GM19023 (cell line): Measurements from ENCODE around the gene CLP1.
A peak's percentile ranks its signal among the peaks of the same experiment; 100 is the strongest.

Experiments
- ATAC-seq: cut with Tn5 transposase; IDR thresholded peaks from one replicate; pipeline ENCODE4 v1.9.1; 2021; ENCODE audit warnings: mild to moderate bottlenecking, moderate library complexity; ENCODE audit not compliant: unreplicated experiment

The CLP1 gene

DNA sequence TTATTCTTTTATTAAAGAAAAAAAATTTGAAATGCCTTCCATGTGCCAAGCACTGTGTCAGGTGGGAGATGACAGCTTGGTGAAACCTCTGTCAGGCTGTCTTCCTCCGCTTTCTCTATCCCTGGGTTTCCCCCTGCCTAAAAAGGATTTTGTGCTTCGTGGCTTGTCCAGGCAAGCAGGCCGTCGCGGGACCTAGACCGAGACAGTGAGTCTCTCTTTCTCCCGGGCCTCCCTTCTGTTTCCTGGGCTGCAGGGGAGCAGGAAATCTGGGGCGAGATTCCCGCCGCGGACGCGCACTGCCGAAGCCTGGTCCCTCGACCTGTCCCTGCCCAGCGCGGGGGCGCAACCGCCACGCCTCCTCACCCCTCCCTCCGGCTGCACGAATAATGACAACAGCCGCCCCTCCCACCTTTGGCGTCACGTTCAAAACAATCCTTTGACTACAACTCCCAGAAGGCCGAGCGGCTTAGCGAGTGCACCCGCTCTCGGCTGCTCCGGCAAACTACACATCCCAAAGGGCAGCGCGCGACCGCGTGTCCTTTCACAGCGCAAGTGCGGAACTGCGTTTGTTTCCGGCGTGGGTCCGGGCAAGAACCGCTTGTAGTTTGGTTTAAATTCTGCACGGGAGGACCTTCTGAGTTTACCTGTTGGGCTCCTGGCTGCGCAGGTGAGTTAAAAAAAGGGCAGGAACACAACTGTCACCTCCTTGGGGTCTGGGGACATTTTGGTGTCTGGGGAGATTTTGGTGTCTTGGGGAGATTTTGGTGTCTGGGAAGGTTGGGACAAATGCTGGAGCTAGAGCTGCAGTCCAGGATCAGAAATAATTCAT, at the start of gene CLP1:
TSS of gene CLP1 (plus strand) at position 569 of the 829 bp plus-strand sequence. CDS start 1,715 bp downstream, outside the sequence.
- peak; percentile 99 for ATAC-seq

DNA sequence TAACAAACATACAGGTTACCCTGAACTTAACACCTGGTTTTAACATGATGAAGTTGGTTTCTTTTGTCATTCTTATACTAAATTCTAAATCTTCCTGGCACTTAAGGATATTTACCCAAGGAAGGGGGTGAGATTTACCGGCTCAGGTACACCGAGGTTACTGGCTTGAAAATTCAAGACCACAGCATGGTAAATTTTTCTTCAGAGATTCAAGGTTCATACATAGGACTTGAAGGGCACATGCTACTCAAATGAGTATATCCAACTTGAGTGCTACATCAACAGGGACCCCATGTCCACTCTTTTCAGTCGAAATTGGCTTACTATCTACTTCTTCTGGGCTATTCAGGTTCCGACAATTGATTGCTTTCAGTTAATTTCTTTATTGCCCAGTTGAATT, 47.4 kb upstream of the CLP1 start:
- no peak for ATAC-seq

DNA sequence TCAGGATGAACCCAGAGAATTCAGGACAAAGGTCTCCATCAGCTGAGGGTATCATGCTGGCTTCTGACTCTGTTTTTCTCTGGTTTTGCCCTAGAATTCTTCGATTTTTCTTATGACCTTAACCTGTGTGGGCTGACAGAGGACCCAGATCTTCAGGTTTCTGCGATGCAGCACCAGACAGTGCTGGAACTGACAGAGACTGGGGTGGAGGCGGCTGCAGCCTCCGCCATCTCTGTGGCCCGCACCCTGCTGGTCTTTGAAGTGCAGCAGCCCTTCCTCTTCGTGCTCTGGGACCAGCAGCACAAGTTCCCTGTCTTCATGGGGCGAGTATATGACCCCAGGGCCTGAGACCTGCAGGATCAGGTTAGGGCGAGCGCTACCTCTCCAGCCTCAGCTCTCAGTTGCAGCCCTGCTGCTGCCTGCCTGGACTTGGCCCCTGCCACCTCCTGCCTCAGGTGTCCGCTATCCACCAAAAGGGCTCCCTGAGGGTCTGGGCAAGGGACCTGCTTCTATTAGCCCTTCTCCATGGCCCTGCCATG, 43.3 kb upstream of the CLP1 start:
- ATAC-seq, result no peak

DNA sequence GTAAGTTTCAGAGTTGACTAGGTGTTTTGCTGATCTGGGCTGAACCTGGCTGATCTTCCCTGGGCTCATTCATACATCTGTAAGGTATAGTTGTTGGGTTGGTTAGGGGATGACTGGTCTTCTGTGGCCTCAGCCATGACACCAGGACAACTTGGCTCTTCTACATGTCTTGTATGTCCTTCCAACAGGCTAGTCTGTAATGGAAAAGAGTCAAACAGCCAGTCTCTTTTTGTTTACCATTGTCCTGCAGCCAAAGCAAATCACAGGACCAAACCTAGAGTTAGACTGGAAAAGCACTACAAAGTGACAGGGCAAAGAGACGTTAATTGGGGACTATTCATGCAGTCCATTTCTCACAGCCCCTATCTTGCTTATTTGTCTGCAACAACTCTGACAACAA, 42.3 kb upstream of the CLP1 start:
- ATAC-seq, result no peak

DNA sequence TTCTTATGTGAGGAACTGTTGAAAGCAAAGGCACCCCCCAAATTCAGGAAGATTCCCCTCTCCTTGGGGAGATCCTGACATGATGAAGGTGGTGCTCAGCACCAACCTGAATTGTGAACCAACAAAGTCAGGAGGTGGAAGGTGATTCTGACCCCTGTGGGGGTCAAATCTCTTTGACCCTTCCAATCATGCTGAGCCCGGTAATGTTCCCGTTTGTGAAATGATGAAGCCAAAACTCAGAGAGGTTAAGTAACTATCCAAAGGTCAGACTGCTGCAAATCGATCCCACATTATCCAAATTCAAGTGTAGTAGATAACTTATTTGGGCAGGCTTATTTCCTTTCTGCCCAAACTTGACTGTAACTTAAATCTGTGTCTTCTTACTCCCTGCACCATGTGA, 41.0 kb upstream of the CLP1 start:
- no peak for ATAC-seq

DNA sequence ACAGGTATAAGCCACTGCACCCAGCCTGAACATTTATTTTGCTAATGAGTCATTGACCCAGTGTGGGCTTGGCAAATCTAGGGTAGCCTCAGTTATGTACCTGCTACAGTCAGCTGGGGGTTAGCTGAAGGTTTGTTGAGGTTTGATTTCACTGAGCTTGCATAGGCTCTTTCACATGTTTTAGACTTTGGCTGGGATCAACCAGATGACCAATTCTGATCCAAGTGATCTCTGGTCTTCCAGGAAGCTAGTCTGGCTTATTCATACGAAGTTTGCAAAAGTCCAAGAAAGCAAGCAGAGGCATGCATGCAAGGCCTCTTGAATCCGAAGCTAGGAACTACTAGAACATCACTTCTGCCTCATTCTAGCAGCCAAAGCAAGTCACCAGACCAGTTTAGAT, 39.1 kb upstream of the CLP1 start:
- ATAC-seq, result no peak

DNA sequence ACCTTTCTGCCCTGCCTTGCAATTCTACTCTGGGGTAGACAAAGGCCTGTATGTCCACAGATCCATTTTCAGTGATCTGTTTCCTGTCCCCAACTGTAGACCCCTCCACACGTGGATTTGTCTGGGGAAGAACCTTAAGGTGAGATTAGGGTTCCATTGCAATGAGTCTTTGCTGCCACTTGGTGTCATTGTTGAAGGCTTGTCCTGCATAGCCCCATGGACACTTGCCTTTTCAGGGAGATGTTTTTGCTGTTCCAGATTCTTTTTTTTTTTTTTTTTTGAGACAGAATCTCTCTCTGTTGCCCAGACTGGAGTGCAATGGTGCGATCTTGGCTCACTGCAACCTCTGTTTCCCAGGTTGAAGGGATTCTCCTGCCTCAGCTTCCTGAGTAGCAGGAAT, 38.2 kb upstream of the CLP1 start:
- ATAC-seq, result no peak

DNA sequence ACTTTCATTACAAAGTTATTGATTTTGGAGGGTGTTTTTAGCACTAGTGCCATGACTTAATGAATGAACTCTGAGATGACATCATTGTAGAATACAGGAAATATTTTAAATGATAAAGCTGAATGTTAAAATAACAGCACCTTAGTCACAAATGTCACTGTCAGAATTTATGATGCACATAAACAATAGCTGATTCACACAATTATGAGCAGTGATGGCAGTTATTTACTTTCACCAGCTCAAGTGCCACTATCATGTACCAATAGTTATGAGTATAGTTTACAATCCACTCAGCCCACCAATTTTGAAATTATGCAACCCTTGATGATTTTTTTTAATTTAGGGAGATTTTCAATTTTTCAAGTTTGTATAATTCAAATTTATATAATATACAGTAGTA, 37.1 kb upstream of the CLP1 start:
- ATAC-seq, result no peak

DNA sequence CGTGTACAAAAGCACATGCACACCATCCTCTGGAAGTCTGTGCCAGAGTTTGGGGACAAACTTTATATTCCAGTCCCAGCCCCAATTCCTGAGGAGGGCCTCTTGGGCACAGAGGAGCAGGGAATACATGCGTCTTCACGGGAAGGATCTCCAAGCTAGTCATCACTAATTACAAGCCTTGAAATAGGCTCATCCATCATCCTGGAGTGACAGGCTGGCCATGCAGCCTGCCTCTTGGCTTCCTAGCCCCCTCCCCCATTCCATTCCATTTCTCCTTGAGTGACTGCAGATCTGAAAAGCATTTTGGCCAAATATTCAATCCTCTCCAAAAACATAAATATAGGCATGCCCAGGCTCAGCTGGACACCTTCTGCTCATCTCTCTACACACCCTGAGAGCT, 35.3 kb upstream of the CLP1 start:
- no peak for ATAC-seq

DNA sequence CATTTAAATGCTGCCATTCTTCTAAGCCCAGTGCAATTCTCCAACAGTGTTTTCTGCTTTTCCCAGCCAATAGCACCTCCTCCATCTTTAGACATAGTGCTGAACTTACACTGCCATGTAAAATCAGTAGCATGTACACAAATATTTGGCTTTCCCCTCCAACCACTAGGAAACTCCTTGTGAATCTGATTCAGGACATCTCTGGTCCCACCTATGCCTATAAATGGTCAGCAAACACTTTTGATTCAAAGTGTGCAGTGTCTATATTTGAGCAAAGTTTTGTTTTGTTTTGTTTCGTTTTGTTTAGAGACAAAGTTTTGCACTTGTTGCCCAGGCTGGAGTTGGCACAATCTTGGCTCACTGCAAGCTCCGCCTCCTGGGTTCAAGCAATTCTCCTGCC, 32.7 kb upstream of the CLP1 start:
- no peak for ATAC-seq

DNA sequence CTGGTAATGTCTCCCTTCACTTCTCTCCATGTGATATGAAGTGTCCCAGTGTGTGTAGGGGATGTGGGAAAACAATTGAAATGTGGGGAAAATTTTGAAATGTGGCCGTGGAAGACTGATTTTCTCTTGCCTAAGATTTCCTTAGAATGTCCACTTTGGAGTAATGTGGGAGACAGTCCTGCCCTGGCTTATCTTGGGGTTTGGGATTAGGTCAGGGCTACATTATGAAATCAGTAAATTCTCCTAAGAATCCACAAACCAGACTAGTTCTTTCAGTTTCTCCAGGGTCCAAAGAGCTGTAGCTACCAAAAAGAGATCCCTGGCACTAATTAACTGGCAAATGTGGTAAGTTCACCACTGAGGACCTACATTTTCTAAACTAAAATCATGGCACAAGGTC, 30.7 kb upstream of the CLP1 start:
- no peak for ATAC-seq

DNA sequence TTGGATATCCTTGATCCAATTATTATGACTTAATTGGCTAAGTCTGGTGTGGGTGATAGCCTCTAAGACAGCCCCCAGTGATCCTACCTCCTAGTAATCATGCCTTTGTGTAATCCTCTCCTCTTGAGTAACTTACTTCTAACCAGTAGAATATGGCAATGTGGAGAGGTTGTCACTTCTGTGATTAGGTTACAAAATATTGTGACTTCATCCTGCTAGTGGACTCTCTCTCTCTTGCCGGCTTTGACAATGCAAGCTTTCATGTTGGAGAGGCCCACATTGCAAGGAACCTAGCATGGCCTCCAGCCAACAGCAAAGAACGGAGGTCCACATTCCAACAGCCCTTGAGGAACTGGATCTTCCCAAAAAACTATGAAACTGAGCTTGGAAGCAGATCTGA, 27.4 kb upstream of the CLP1 start:
- ATAC-seq, result no peak

DNA sequence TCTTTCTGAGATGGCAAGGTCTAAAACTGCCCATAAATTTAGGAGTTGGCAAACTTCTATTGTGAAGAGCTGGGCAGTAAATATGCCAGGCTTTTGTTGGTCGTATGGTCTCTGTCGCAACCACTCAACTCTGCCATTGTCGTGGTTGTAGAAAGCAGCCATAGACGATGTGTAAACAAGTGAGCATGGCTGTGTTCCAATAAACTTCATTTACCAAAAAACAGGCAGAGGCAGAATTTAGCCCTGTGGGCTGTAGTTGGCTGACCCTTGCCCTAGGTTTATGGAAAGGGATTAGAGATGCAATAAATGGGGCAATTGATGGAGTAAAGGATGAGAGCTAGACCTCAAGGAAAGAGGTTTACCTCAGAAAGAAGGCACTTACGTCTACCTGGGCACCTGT, 25.4 kb upstream of the CLP1 start:
- no peak for ATAC-seq

DNA sequence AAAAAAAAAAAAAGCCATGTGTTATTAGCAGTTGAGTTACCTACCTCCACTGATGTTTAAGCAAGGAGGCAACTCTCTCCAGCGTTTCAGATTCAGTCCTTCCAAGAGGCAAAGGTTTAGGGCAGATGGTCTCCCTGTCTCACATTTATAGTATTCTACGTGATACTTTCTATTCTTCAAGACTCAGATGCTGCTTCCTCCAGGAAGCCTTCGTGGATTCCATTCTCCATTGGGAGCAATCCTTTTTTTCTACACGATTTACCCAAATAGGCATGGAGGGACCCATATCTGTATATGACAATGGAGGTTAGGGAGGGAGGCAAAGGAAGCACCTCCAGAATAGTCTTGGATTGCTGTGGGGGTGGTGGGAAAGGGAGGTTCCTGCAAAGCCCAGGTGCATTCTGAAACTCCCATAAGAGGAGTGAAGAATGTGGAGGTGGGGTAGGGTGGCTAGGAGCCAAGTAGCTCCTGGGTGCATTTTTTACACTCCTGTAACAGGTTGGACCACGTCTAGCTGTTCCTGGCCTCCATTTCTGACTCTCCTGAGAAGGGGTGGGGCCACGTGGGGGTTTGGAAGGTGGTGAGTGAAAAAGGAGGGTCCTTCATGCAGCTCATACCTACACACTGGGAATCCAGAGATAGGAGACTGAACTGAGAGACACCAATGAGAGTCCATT, 24.0 kb upstream of the CLP1 start:
- no peak for ATAC-seq

DNA sequence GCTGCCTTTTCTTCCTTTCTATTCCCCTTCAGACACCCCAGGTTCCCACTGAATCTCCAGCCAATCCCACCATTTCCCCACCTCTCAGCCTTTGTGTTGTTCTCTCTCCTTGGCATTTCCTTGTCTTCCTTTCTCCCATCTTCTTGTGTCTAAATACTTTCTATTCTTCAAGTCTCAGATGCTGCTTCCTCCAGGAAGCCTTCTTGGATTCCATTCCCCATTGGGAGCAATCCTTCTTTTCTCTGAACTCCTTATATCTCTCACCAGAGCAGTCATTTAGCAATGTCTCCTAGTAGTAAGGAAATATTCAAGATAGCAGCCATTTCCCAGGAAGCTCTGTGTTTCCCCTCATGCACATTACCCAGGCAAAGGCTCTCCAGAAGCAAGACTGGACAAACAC, 23.3 kb upstream of the CLP1 start:
- ATAC-seq, result no peak

DNA sequence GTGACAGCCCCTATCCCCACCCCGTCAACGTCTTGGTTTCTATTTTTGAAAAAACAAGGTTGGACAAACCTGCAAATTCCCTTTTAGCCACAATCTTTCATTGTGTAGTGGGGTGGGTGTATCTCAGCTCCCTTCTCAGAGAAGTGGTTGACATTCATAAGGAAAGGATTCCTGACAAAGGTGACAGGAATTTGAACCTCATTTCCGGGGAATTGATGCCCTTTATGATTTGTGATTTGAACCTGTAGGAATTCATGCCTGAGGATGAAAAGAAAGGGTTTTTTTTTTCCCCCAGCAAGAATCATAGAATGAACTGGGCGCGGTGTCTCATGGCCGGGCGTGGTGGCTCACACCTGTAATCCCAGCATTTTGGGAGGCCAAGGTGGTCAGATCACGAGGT, 22.3 kb upstream of the CLP1 start:
- no peak for ATAC-seq

DNA sequence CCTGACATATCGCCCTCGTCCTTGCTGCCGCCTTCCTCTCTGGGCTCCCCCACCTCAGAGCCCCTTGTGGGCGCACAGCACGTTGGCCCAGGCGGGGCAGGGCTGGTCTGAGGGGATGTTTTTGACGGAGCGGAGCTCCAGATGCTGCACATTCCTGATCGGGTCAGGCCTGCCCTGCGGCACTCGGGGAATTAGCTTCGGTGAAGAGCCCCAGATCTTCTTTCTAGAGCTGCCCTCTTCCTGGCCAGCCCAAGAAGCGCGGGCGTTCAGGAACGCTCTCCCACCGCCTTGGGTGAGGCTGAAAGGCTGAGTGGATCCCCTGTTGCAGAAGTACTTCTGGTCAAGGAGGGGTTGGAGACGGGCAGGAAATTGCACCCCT, 19.9 kb upstream of the CLP1 start:
- no peak for ATAC-seq

DNA sequence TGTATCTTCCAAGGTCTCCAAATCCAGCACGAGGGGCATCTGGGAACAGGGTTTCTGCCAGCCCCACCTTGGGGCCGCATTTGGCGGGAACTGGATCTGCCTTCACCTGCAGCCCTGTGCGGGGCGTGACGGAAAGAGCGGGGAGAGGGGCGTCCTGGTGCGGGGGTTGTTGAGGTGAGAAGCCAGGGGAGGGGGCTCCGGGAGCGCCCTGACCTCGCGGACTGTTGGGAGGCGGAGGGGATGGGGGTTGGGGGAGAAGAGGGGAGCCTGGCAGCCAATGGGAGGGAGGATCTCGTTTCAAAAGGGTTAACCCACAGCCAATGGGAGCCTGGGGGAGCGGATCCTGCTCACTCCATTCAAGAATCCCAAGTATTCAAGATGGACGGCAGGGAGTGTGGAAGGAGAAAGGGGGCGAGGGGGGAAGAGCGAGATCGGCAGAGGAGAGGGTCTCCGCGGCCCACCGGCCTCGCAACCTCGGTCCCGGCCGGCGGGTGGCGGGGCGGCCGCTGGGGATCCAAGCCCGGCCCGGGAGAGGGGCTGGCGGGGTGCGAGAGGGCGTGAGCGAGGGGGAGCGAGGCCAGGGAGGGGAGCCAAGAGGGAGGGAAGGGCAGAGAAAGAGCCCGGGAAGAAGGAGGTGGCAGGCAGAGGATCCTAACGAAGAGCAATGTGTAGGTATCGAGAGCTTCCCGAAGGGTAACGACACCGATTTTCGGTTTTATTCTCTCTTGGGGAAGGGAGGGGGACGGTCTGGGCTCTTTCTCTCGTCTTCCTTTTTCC, 19.4 kb upstream of the CLP1 start:
- no peak for ATAC-seq

DNA sequence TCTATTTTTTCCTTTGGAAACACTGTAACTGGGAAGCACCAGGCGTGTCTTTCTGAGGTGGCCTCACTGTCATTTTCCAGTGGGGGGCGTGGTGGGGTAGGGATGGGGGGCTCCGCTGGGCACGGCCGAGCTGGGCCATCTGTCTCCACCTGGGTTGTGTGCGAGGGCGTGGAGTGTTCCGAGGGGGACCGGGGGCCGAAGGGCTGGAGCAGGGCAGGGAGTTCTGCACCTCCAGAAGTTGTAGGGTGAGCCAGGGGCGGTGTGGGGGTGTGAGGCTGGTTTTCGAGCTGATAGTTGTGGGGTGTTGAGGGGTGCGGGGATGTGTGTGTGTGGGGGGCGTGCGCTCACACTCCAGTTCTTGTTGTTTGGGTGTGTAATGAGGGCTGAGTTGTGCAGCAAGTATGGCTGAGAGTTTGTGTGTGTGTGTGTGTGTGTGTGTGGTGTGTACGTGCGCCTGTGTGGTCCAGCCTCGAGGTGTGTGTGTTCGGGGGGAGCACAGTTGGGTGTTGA, 18.7 kb upstream of the CLP1 start:
- ATAC-seq, result no peak

DNA sequence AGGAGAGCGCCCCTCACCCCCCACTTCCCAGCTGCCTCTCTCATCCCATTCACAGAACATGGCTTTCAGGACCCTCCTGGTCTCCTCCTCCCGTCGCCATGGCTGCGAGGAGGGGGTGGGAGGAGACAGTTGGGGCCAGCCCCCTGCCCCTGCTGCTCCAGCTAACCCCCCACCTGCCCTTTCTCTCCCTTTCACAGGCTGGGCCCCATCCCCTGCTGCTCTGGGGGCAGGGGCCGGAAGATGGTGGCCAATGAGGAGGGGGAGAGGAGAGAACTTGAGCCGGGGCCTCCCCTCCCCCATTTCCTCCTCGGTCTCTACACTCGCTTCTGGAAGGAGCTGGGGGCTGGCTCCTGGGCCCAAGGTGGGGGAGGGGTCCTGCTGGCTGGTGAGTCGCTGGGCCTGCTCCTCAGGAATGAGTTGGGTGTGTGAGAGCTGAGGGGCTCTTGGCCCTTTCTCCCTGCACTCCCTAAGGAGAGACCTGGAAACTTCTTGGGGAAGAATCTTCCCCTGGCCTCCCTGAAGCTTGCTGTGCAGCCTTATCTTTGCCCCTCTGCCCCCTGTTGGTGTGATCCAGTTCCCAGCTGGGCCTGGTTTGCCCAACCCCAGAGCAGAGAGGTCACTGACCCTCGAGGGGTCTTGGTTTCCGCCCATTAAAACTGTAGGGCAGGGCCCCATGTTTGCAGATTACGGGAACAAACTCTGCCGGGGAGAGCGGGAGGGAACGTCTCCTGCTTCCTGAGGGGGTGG, 18.1 kb upstream of the CLP1 start:
- ATAC-seq, result no peak
